ENCODE results near the gene ISG20L2. TPM values are rescaled to one million over a fixed set of nuclear protein-coding genes. Genes with fewer than 3 reads are reported as not detected.

ISG20L2 gene
- total RNA-seq, 5 donors from 2014 or later (not counting 1 experiment from before 2014, with no cell fraction given) = 35.3 to 63.7 (median 44.3) TPM

DNA sequence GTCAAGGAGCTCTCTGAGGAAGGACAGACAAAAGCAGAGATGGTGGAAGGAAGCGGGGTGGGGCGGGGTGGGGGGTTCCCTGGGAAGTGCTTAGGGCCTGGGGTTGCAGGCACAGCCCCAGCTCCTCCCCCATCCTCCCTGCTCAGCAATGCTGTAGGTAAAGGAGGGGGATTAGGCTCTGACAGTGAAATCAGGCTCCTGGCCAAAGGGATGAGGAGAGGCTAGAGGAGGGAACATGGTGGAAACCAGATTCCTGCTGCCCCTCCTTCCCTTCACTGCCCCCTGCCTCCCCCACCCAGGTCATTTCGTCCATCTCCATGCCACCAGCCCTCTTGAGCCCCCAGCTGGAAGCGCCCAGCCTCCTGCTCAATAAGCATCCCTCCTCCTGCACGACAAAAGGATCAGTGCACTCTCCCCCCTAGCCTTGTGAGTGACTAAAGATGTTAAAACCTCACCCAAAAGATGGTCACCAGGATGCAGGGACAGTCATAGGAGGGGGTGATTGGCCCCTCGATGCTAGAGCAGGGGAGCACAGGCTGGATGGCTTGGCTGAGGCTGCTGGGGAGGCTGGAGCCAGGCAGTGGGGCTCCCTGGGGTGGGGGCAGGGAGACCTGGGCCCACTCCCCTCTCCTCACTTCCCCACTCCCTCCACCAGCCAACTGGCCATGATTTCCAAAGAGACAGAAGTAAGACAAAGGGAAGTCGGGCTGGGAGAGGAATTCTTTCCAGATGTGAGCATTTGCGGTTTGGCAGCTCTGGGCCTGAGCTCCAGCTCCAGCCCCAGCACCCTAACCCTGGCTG lies 20.9 kb downstream of the ISG20L2 start:
- H3K27me3 ChIP-seq (replicated peaks in 1 of 2; ENCODE audit: control insufficient read depth in 2 of 2, extremely low read depth in 1 of 2, insufficient read depth in 2 of 2, low read length in 1 of 2) = peaks cover 7 to 34% of the 10 kb centered on the region in 2 experiments
- Mint-ChIP-seq H3K36me3 (no peaks in the 10 kb centered on the region), H3K27me3 (peaks cover 7 to 17% of the 10 kb centered on the region in 2 donors), H3K4me3 (peak overlapping the region; percentile 66 to 91 (median 83)), H3K9me3 (no peaks in the 10 kb centered on the region), H3K27ac (peak overlapping the region; percentile 73 to 74), H3K4me1 (peaks cover 18 to 32% (median 30%) of the 10 kb centered on the region in 3 donors)
- no peaks in the 10 kb centered on the region for H3K9me3 ChIP-seq
- ATAC-seq (replicated peaks in 1 of 4) (no peak), DNase-seq (no peak)
- CTCF ChIA-PET = interaction anchor here (0.5 to 2.6 kb wide), 8 partner anchors 16 to 79 kb away, joined by 3 to 22 read pairs (median 6); partner anchors contain the start of gene MRPL24 (in 1 of the 2)
- H3K4me1 ChIP-seq (ENCODE audit: control insufficient read depth in 1 of 2, extremely low read depth in 1 of 2, insufficient read depth in 2 of 2, low read length in 2 of 2) = peaks cover 14 to 36% of the 10 kb centered on the region in 2 experiments
- WGBS (ENCODE audit: insufficient coverage) = 90% methylated on average over 2 of the region's 8 CpGs
- no peak overlapping the region for H3K4me3 ChIP-seq (ENCODE audit: control insufficient read depth in 1 of 2, extremely low read depth in 1 of 2, low read length in 1 of 2)
- H3K27ac ChIP-seq (ENCODE audit: low read length) = no peak overlapping the region
- no peaks in the 10 kb centered on the region for H3K36me3 ChIP-seq (ENCODE audit: control insufficient read depth in 2 of 2, extremely low read depth in 1 of 2, insufficient read depth in 1 of 2, low read length in 1 of 2)
- POLR2A ChIA-PET = interaction anchor here (0.6 kb wide), 2 partner anchors 18 to 63 kb away, joined by 5 to 6 read pairs; no protein-coding TSS in a partner anchor

DNA sequence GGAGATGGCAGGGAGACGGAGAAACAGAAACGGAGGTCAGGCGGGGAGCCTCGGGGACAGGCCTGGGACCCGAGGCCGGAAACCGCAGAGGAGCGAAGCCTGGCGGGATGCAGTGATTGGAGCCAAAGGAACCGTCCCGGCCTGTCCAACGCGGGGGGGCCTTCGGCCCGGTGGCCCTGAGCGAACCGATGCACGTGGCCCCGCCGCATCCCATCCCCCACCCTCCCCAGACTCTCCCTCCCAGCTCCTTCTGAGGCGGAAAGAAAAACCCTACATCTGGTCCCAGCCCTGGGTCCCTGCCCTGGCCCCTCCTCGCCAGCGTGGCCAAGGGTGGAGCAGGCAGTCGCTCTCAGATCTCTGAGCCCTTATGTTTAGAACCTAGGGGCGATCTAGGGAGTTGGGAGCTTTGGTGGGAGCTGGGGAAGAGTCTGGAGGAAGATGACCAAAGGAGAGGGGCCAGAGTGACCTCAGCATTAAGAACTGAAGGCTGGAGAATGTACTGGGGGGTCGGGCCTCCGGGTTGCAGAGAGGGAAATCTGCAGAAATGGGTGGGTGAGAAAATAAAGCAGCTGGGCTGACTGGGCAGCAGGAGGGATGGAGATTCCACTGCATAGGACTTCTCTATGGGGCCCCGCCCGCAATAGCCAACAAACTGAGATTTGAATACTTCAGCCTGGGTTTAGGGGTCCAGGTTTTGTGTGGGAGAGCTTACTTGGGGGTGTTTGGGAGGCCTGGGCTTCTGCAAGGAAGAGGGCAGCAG lies 21.7 kb downstream of the ISG20L2 start:
- DNase-seq = peak in 2 of 35 experiments; percentile 22 to 46
- CTCF ChIA-PET = interaction anchor here (0.5 to 2.6 kb wide), 11 partner anchors 10 to 78 kb away, joined by 3 to 22 read pairs (median 6); partner anchors contain the start of gene MRPL24 (in 1 of the 2)
- ATAC-seq (replicated peaks in 1 of 4) = peak; percentile 8 to 30 (median 24)
- peak overlapping the region; percentile 76 to 83 for H3K27ac Mint-ChIP-seq
- POLR2A ChIA-PET = interaction anchor here in 1 of 2 donors (0.6 kb wide), 1 partner anchor 1368 kb away, joined by 3 read pairs; no protein-coding TSS in a partner anchor
- peaks cover 7 to 21% of the 10 kb centered on the region in 2 donors for H3K27me3 Mint-ChIP-seq
- H3K4me3 ChIP-seq (ENCODE audit: control insufficient read depth in 1 of 2, extremely low read depth in 1 of 2, low read length in 1 of 2) = peak overlapping the region; percentile 55 to 61
- H3K36me3 ChIP-seq (ENCODE audit: control insufficient read depth in 2 of 2, extremely low read depth in 1 of 2, insufficient read depth in 1 of 2, low read length in 1 of 2) = no peaks in the 10 kb centered on the region
- H3K4me1 ChIP-seq (ENCODE audit: control insufficient read depth in 1 of 2, extremely low read depth in 1 of 2, insufficient read depth in 2 of 2, low read length in 2 of 2) = peaks cover 14 to 36% of the 10 kb centered on the region in 2 experiments
- no peaks in the 10 kb centered on the region for H3K9me3 ChIP-seq
- no peaks in the 10 kb centered on the region for H3K9me3 Mint-ChIP-seq
- peaks cover 18 to 32% (median 30%) of the 10 kb centered on the region in 3 donors for H3K4me1 Mint-ChIP-seq
- peak overlapping the region; percentile 47 for H3K27ac ChIP-seq (ENCODE audit: low read length)
- peaks cover 7 to 40% of the 10 kb centered on the region in 2 experiments for H3K27me3 ChIP-seq (replicated peaks in 1 of 2; ENCODE audit: control insufficient read depth in 2 of 2, extremely low read depth in 1 of 2, insufficient read depth in 2 of 2, low read length in 1 of 2)
- no peaks in the 10 kb centered on the region for H3K36me3 Mint-ChIP-seq
- 17% methylated on average over 19 of the region's 29 CpGs for WGBS (ENCODE audit: insufficient coverage)
- peak overlapping the region; percentile 83 to 91 (median 86) for H3K4me3 Mint-ChIP-seq

DNA sequence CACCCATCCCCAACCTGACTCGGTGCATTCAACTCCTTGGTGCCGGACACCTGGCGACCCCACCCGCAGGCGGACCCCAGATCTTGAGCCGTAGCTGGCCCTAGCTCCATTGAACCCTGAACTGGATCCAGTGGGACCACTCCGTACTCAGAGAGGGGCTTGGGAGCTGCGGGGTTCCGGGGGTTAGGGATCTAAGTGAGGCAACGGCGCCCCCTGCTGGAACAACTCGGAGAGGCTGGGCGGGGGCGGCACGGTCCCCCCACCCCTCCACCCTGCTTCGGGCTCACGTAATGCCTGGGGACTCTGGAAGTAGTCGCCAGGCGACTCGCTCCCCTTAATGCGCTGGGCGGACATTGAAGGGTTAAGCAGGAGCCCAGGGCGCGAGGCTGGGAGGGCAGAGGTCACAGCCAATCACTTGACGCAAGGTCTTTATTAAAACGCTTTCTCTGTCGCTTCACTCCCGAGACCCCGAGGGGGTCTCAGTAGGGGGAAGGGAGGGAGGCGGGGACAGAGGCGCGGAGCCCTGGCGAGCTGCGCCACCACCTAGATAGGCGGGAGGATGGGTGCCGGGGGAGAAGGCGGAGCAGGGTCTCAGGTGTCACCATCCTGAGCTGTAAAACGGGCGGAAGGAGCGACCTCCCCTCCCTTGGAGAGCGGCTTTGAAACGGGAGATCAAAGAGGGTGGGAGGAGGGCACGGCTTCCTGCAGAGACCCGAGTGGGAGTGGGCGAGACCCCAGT lies 22.5 kb downstream of the ISG20L2 start:
- Histone ChIP-seq H3K27ac (ENCODE audit: low read length) (peak overlapping the region; percentile 47), H3K9me3 (no peaks in the 10 kb centered on the region), H3K27me3 (replicated peaks in 1 of 2; ENCODE audit: control insufficient read depth in 2 of 2, extremely low read depth in 1 of 2, insufficient read depth in 2 of 2, low read length in 1 of 2) (peaks cover 7 to 47% of the 10 kb centered on the region in 2 experiments), H3K4me3 (ENCODE audit: control insufficient read depth in 1 of 2, extremely low read depth in 1 of 2, low read length in 1 of 2) (peak overlapping the region; percentile 55 to 61), H3K36me3 (ENCODE audit: control insufficient read depth in 2 of 2, extremely low read depth in 1 of 2, insufficient read depth in 1 of 2, low read length in 1 of 2) (no peaks in the 10 kb centered on the region), H3K4me1 (ENCODE audit: control insufficient read depth in 1 of 2, extremely low read depth in 1 of 2, insufficient read depth in 2 of 2, low read length in 2 of 2) (peaks cover 14 to 38% of the 10 kb centered on the region in 2 experiments)
- Mint-ChIP-seq H3K4me1 (peaks cover 18 to 32% (median 30%) of the 10 kb centered on the region in 3 donors), H3K9me3 (no peaks in the 10 kb centered on the region), H3K27me3 (peaks cover 7 to 29% of the 10 kb centered on the region in 2 donors), H3K27ac (peak overlapping the region; percentile 76 to 83), H3K36me3 (no peaks in the 10 kb centered on the region), H3K4me3 (peak overlapping the region; percentile 83 to 91 (median 86))
- CTCF ChIA-PET = interaction anchor here (0.5 to 2.6 kb wide), 14 partner anchors 11 to 154 kb away, joined by 3 to 22 read pairs (median 4); partner anchors contain the start of gene MRPL24 (in 1 of the 2)
- POLR2A ChIA-PET = interaction anchor here in 1 of 2 donors (0.6 kb wide), 1 partner anchor 1367 kb away, joined by 3 read pairs; no protein-coding TSS in a partner anchor
- ATAC-seq (replicated peaks in 1 of 4) (peak; percentile 70 to 76 (median 73)), DNase-seq (peak; percentile 19 to 85 (median 59))
- WGBS (ENCODE audit: insufficient coverage) = 2% methylated on average over 35 of the region's 45 CpGs

DNA sequence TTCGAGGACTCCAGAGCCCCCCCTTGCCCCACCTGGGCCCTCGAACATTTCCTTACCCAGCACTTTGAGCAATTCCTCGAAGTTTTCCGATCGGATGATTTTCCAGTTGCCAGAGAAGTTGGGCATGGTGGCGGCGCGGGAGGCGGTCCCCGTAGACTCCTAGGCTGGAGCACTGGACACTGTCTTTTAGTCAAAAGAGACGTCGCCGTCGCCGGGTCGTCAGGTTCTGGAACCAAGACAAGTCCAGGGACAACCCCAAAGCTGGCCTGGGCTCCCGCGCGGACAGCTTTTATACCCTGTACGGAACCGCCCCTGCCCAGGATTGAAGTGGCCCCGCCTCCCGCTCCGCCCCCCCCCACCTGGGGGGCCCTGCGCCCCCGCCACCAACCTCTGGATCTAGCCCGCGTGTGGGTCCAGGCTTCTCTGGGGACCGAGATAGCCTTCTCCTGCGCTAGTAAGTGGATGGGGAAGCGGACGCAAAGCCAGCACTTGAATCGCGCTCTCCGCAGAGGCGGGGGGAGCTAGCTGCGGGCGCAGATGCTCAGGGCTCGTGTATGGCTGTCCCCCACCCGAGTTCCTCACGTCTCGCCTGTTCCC lies 23.1 kb downstream of the ISG20L2 start, which contains the start of gene CRABP2:
Gene CRABP2, minus strand, starts transcription at position 263 of the 597 bp plus-strand sequence. Its CDS starts 137 bp downstream, at position 126.
- H3K4me3 Mint-ChIP-seq = peak within 1 kb of the TSS; percentile 83 to 91 (median 86)
- peak within 1 kb of the TSS; percentile 47 for H3K27ac ChIP-seq (ENCODE audit: low read length)
- peaks cover 7 to 32% of the 10 kb centered on the region in 2 donors for H3K27me3 Mint-ChIP-seq
- no peaks in the 10 kb centered on the region for H3K36me3 ChIP-seq (ENCODE audit: control insufficient read depth in 2 of 2, extremely low read depth in 1 of 2, insufficient read depth in 1 of 2, low read length in 1 of 2)
- peaks cover 7 to 54% of the 10 kb centered on the region in 2 experiments for H3K27me3 ChIP-seq (replicated peaks in 1 of 2; ENCODE audit: control insufficient read depth in 2 of 2, extremely low read depth in 1 of 2, insufficient read depth in 2 of 2, low read length in 1 of 2)
- H3K9me3 Mint-ChIP-seq = no peaks in the 10 kb centered on the region
- no peaks in the 10 kb centered on the region for H3K9me3 ChIP-seq
- H3K27ac Mint-ChIP-seq = peak within 1 kb of the TSS; percentile 76 to 83
- ChIA-PET POLR2A (no interaction called here), CTCF (interaction anchor here (0.5 to 2.6 kb wide), 9 partner anchors 11 to 155 kb away, joined by 3 to 22 read pairs (median 4); partner anchors contain the start of gene MRPL24 (in 1 of the 2))
- H3K36me3 Mint-ChIP-seq = no peaks in the 10 kb centered on the region
- ATAC-seq (replicated peaks in 1 of 4) = peak; percentile 33 to 56 (median 42)
- H3K4me1 ChIP-seq (ENCODE audit: control insufficient read depth in 1 of 2, extremely low read depth in 1 of 2, insufficient read depth in 2 of 2, low read length in 2 of 2) = peaks cover 14 to 42% of the 10 kb centered on the region in 2 experiments
- WGBS (ENCODE audit: insufficient coverage) = 5% methylated on average over 20 of the region's 42 CpGs
- peak within 1 kb of the TSS; percentile 55 to 61 for H3K4me3 ChIP-seq (ENCODE audit: control insufficient read depth in 1 of 2, extremely low read depth in 1 of 2, low read length in 1 of 2)
- H3K4me1 Mint-ChIP-seq = peaks cover 21 to 32% (median 30%) of the 10 kb centered on the region in 3 donors
- DNase-seq = peak in 19 of 35 experiments; percentile 11 to 58 (median 33)

DNA sequence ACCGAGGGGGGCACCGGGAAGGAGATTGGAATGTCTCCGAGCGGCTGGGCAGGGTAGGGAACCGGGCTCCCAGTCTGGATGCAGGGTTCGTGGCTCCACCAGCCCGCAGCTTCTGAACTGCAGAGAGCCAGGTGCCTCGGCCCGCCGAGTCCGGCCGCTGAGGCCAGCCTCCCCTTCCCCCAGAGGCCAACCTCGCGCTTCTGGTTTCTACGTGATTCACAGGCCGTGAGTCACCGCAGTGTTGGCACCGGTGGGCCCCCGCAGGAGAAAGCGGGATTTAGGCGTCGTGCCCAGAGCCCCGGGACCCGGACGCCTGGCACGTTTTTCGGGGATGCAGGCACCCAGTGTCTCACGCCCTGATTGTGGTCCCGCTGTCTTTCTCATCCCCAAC lies 23.6 kb downstream of the ISG20L2 start:
- WGBS (ENCODE audit: insufficient coverage) = 9% methylated on average over 28 of the region's 29 CpGs
- CTCF ChIA-PET = interaction anchor here (1.5 to 2.6 kb wide), 3 partner anchors 15 to 155 kb away, joined by 3 to 22 read pairs (median 11); no protein-coding TSS in a partner anchor
- H3K27me3 ChIP-seq (replicated peaks in 1 of 2; ENCODE audit: control insufficient read depth in 2 of 2, extremely low read depth in 1 of 2, insufficient read depth in 2 of 2, low read length in 1 of 2) = peaks cover 7 to 59% of the 10 kb centered on the region in 2 experiments

More for the DNA sequence above, 23.6 kb downstream of the ISG20L2 start:
- DNase-seq (peak in 3 of 35 experiments; percentile 10 to 32 (median 22)), ATAC-seq (replicated peaks in 1 of 4) (no peak)
- peaks cover under 1% of the 10 kb centered on the region for H3K36me3 Mint-ChIP-seq
- POLR2A ChIA-PET = no interaction called here
- no peaks in the 10 kb centered on the region for H3K9me3 ChIP-seq
- no peak overlapping the region for H3K27ac Mint-ChIP-seq
- peak overlapping the region; percentile 67 to 91 (median 83) for H3K4me3 Mint-ChIP-seq
- H3K36me3 ChIP-seq (ENCODE audit: control insufficient read depth in 2 of 2, extremely low read depth in 1 of 2, insufficient read depth in 1 of 2, low read length in 1 of 2) = no peaks in the 10 kb centered on the region
- H3K27me3 Mint-ChIP-seq = peaks cover 7 to 32% of the 10 kb centered on the region in 2 donors
- peaks cover 21 to 32% (median 30%) of the 10 kb centered on the region in 3 donors for H3K4me1 Mint-ChIP-seq
- no peak overlapping the region for H3K27ac ChIP-seq (ENCODE audit: low read length)
- H3K4me1 ChIP-seq (ENCODE audit: control insufficient read depth in 1 of 2, extremely low read depth in 1 of 2, insufficient read depth in 2 of 2, low read length in 2 of 2) = peaks cover 16 to 42% of the 10 kb centered on the region in 2 experiments
- no peaks in the 10 kb centered on the region for H3K9me3 Mint-ChIP-seq
- peak overlapping the region; percentile 35 to 61 for H3K4me3 ChIP-seq (ENCODE audit: control insufficient read depth in 1 of 2, extremely low read depth in 1 of 2, low read length in 1 of 2)

All from T-cell (primary cell).